GM21737 (cell line): ENCODE data around the gene MED16.
"Not testable (repeated sequence)": the region's sequence is repeated elsewhere in the genome, so short reads cannot be mapped to it uniquely, and the experiment has no call there.

ENCODE experiments used
- ATAC-seq: cut with Tn5 transposase; IDR thresholded peaks from one replicate; pipeline ENCODE4 v1.9.1; 2021; ENCODE audit warnings: mild to moderate bottlenecking, moderate library complexity; ENCODE audit not compliant: unreplicated experiment

MED16 gene

DNA sequence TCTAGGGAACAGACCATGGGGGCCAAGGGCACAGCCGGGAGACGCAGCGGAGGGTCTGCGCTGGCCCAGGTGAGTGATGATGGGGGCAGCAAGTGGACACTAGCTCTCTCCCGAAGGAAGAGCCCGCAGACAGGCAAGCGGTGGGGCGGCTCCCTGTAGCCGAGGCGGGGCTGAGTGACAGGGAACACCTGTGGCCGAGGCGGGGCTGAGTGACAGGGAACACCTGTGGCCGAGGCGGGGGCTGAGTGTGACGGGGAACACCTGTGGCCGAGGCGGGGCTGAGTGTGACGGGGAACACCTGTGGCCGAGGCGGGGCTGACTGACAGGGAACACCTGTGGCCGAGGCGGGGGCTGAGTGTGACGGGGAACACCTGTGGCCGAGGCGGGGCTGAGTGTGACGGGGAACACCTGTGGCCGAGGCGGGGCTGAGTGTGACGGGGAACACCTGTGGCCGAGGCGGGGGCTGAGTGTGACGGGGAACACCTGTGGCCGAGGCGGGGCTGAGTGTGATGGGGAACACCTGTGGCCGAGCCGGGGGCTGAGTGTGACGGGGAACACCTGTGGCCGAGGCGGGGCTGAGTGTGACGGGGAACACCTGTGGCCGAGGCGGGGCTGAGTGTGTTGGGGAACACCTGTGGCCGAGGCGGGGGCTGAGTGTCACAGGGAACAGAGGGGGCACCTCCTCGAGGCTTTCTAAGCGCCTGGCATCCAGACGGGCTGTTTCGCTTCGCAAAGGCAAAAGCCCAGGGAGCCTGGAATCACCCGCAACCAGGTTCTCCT lies 1.4 kb downstream of the MED16 start:
- not testable (repeated sequence) for ATAC-seq

DNA sequence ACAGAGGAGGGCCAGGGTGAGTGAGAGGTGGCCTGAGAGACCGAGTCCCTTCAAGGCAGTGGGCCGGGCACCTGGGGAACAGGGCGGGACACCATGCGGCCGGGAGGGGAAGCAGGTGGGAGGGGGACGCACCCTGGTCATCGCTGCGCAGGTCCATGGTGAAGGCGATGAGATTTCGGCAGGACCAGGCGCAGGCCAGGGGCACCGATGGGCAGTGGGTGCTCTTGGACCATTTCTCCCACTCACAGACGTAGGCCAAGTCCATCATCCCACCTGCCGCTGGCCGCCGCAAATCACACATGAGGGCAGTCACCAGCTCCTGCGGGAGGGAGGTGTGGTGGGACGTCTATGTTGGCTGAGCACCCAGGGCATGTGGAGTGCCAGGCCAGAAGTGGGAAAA lies 2.2 kb downstream of the MED16 start:
- ATAC-seq = no peak

GRCh38 chr19:889662-890295 lies 3.2 kb downstream of the MED16 start:
- ATAC-seq = no peak

DNA sequence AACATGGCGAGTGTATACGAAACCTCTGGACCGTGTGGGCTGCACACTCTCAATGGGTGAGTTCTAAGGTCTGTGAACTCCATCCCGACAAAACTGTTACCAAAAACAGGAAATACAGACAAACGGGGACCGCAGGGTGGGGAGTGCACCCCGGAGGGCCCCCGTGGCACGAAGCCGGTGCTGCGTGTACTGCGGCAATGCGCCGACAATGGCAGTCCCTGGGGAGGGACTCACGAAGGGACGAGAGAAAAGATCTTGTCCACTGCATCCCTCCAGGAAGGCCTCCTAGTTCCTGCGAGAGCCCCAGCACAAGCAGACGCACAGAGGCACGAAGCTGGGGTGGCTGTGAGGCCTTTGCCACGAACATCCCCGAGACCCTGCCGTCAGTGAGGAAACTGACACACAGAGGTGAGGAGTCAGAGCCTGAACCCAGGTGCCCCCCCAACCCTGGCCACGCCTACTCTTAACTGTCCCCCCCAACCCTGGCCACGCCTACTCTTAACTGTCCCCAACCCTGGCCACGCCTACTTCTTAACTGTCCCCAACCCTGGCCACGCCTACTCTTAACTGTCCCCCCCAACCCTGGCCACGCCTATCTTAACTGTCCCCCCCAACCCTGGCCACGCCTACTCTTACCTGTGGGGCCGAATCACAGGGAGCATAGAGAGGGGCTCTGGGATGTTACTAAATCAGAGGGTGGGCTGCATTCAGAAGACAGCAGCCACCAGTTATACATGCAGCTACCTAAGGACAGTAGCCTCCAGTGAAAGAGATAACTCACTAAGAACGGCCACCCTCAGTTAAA lies 4.2 kb downstream of the MED16 start:
- ATAC-seq = no peak

- no peak for ATAC-seq
Measured at GRCh38 chr19:887599-887998, 5.4 kb downstream of the MED16 start.

DNA sequence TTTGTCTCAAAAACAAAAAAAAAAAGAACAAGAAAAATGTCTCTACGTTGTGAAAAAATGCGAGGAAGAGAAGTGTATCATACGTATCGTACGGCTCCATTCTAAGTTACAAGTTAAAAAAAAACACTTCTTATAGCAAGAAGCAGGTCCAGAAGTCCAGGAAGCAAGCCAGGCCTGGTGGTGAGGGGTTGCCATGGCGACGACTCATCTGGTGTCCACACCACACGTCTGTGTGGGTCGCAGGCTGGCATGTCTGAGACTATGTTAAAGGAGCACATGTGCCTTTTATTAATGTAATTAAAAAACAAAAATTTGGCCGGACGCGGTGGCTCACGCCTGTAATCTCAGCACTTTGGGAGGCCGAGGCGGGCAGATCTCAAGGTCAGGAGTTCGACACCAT lies 5.9 kb downstream of the MED16 start:
- no peak for ATAC-seq

GRCh38 chr19:885536-886224 lies 7.3 kb downstream of the MED16 start:
- no peak for ATAC-seq

- no peak for ATAC-seq
Measured at GRCh38 chr19:884420-885211, 8.4 kb downstream of the MED16 start.

DNA sequence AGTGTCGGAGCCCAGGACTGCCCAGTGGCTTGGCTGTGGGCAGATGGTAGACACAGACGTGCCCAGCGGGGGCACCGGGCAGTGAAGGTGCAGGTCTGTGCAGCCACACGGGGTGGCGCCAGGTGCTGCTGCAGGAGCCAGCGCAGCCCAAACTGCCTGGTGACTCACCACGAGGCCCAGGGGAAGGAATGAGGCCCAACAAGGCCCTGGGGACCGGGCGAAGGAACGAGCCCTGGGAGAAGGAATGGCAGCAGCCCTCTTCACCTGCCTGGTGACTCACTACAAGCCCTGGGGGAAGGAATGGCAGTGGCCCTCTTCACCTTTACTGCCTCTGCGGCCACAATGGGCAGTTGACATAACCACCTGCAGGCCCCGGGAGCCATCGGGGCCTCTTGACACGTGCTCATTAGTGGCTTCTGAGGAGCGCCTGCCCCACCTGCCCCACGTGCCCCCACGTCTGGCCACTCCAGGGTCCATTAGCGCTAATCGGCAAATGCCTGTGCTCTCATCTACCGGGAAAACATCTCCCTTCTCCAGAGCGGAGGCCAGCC lies 9.3 kb downstream of the MED16 start:
- ATAC-seq = no peak

DNA sequence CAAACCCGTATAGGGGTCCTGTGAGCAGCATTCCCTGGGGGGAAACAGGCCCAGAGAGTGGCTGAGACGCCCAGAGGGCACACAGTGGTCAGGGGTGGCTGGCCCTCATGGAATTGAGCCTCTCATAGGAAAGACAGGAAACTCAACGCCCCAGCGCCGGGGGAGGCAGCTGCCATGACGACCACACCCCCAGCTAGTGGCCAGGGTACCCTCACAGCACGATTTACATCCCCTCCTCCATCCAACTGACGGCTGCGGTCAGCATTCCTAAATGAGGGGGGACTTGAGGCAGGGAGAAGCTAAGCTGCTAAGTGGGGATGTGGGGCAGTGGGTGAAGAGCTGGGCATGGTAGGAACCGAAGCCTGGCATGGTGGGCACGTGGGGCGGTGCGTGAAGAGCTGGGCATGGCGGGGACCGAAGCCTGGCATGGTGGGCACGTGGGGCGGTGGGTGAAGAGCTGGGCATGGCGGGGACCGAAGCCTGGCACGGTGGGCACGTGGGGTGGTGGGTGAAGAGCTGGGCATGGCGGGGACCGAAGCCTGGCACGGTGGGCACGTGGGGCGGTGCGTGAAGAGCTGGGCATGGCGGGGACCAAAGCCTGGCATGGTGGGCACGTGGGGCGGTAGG lies 10.0 kb downstream of the MED16 start:
- no peak for ATAC-seq

- ATAC-seq = no peak
Measured at GRCh38 chr19:881385-882071, 11.5 kb downstream of the MED16 start.

DNA sequence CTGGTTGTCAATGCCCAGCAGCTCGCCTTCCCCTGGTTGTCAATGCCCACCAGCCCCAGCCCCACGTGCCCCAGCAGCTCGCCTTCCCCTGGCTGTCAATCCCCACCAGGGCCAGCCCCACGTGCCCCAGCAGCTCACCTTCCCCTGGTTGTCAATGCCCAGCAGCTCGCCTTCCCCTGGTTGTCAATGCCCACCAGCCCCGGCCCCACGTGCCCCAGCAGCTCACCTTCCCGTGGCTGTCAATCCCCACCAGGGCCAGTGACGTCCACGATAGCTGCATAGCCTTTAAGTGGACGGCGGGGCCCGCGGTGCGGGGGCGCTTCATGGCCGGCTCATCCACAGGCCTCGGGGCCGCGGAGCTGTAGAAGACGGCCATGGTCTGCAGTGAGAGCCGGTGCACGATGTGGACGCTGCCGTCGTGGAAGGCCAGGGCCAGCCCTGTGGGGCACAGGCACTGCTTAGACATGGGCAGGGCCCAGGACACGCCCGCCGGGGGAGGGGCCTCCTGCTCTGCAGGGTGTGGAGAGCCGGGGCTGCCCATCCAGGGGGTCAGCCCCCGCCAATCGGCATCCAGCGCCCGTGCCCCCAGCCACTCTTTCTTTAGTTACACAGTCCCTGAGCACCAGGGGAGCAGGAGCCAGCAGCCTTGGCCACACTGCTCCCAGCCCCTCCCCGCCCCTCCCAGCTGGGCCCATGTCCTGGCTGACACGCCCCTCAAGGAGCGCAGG lies 13.1 kb downstream of the MED16 start:
- no peak for ATAC-seq

DNA sequence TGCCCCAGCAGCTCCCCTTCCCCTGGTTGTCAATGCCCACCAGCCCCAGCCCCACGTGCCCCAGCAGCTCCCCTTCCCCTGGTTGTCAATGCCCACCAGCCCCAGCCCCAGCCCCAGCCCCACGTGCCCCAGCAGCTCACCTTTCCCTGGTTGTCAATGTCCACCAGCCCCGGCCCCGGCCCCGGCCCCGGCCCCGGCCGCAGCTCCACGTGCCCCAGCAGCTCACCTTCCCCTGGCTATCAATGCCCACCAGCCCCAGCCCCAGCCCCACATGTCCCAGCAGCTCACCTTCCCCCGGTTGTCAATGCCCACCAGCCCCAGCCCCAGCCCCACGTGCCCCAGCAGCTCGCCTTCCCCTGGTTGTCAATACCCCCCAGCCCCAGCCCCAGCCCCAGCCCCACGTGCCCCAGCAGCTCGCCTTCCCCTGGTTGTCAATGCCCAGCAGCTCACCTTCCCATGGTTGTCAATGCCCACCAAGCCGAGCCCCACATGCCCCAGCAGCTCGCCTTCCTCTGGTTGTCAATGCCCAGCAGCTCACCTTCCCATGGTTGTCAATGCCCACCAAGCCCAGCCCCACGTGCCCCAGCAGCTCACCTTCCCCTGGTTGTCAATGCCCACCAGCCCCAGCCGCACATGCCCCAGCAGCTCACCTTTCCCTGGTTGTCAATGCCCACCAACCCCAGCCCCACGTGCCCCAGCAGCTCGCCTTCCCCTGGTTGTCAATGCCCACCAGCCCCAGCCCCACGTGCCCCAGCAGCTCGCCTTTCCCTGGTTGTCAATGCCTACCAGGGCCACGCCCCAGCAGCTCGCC lies 14.0 kb downstream of the MED16 start:
- ATAC-seq = not testable (repeated sequence)

DNA sequence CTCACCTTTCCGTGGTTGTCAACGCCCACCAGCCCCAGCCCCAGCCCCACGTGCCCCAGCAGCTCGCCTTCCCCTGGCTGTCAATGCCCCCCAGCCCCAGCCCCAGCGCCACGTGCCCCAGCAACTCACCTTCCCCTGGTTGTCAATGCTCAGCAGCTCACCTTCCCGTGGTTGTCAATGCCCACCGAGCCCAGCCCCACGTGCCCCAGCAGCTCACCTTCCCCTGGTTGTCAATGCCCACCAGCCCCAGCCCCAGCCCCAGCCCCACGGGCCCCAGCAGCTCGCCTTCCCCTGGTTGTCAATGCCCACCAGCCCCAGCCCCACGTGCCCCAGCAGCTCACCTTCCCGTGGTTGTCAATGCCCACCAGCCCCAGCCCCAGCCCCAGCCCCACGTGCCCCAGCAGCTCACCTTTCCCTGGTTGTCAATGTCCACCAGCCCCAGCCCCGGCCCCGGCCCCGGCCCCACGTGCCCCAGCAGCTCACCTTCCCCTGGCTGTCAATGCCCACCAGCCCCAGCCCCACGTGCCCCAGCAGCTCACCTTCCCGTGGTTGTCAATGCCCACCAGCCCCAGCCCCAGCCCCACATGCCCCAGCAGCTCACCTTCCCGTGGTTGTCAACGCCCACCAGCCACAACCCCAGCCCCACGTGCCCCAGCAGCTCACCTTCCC lies 14.9 kb downstream of the MED16 start:
- not testable (repeated sequence) for ATAC-seq

- ATAC-seq = no peak
Measured at GRCh38 chr19:876780-877314, 16.1 kb downstream of the MED16 start.

DNA sequence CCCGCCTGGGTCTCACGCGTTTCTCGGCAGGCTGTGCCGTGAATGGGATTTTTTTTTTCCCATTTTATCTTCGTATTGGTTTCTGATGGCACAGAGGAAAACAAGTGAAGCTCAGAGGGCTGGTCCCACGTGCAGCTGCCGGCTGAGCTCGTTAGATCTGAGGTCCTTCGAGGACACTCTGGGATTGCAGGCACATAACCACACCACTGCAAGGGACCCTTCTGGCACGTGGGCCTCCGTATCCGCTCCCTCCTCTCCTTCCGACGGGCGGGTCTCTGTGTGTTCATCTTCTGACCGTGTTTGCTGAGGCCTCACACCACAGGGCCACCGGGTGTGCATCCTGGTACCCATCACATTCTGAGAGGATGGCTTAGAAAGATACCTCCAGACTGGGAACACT lies 16.9 kb downstream of the MED16 start:
- ATAC-seq = no peak
